Panc1 (cell line): ENCODE measurements around the gene NEK7. TPM values are rescaled to one million over a fixed set of nuclear protein-coding genes. Genes with fewer than 3 reads are reported as not detected.

Experiments
- ATAC-seq: fragments of 200-7000 bp; cut with Tn5 transposase; 2 replicates; pipeline ENCODE4 v1.9.1; 2020; ENCODE audit warnings: mild to moderate bottlenecking, moderate library complexity
- BruUV-seq: library from RNA; stranded (reverse); fragments of 400-500 nt; replicated peaks from 2 replicates; lab custom pipeline; 2021; lab: Mats Ljungman, UMichigan
- CTCF ChIA-PET: fragments of 300-600 bp; sonication (Branson Sonifier 250); formaldehyde crosslinking; loops from one replicate; lab custom pipeline; 2022; ENCODE audit warnings: antibody characterized with exemption; lab: Charles Lee
- POLR2A ChIA-PET: fragments of 300-600 bp; sonication (Branson Sonifier 250); formaldehyde crosslinking; loops from one replicate; lab custom pipeline; 2022; ENCODE audit warnings: antibody characterized with exemption; lab: Charles Lee
- DNase-seq: peaks from one replicate; pipeline ENCODE4 v3.0.0-alpha.2; 2010; ENCODE audit warnings: low read depth, low spot score
- H3K27ac ChIP-seq: 2 replicates; pipeline ENCODE4 v1.5.1; 2011; ENCODE audit warnings: mild to moderate bottlenecking, low read length, inconsistent platforms
- H3K27me3 ChIP-seq: fragments of 200-500 bp; sonication (Bioruptor generic); 2 replicates; pipeline ENCODE4 v1.6.0; 2014; ENCODE audit warnings: low read length, inconsistent platforms; ENCODE audit not compliant: control insufficient read depth, insufficient read depth
- H3K36me3 ChIP-seq: fragments of 200-500 bp; sonication (Bioruptor generic); 2 replicates; pipeline ENCODE4 v1.5.1; 2014; ENCODE audit warnings: inconsistent platforms, mild to moderate bottlenecking, low read length, moderate library complexity; ENCODE audit not compliant: control insufficient read depth, insufficient read depth
- H3K4me1 ChIP-seq: 2 replicates; pipeline ENCODE4 v1.5.1; 2011; ENCODE audit warnings: inconsistent platforms, mild to moderate bottlenecking, low read length, moderate library complexity; ENCODE audit not compliant: control insufficient read depth, insufficient read depth
- H3K4me3 ChIP-seq, 2 experiments: 2 replicates each; pipeline ENCODE4 v1.5.1; 2011 to 2012; ENCODE audit warnings: low read depth in 2 of 2, low read length in 2 of 2, mild to moderate bottlenecking in 2 of 2, inconsistent platforms in 1 of 2, moderate library complexity in 1 of 2
- H3K9me3 ChIP-seq: fragments of 200-500 bp; sonication (Bioruptor generic); 2 replicates; pipeline ENCODE4 v1.5.1; 2014; ENCODE audit warnings: low read depth, mild to moderate bottlenecking, inconsistent platforms, low read length, moderate library complexity; ENCODE audit not compliant: control insufficient read depth, insufficient read depth
- CTCF ChIP-seq: fragments of 450-650 bp; IDR thresholded peaks from 2 replicates; pipeline ENCODE4 v1.5.1; 2017; ENCODE audit warnings: mild to moderate bottlenecking
- POLR2AphosphoS5 ChIP-seq: IDR thresholded peaks from 2 replicates; pipeline ENCODE4 v1.6.1; 2012; ENCODE audit warnings: mild to moderate bottlenecking, low read depth, low read length, moderate library complexity
- REST ChIP-seq, 2 experiments: IDR thresholded peaks; 2 replicates each; pipeline ENCODE4 v1.6.1; 2011 to 2012; ENCODE audit warnings: low read depth in 2 of 2, control low read depth in 1 of 2, low read length in 1 of 2, mild to moderate bottlenecking in 1 of 2, moderate library complexity in 1 of 2; ENCODE audit not compliant: insufficient read depth in 1 of 2
- SIN3A ChIP-seq: IDR thresholded peaks from 2 replicates; pipeline ENCODE4 v1.6.1; 2012; ENCODE audit warnings: low read depth, mild to moderate bottlenecking, low read length, moderate library complexity, borderline replicate concordance; ENCODE audit not compliant: insufficient read depth
- TCF7L2 ChIP-seq: IDR thresholded peaks from 2 replicates; pipeline ENCODE4 v1.6.1; 2011; ENCODE audit warnings: mild to moderate bottlenecking, low read depth, low read length, inconsistent platforms
- in situ Hi-C: cut with HindIII; loops from 2 replicates; pipeline ENCODE4 v1.10.0; 2016; ENCODE audit warnings: low sequenced_read_pairs, low pct_unique_long_range_greater_than_20kb
- intact Hi-C: fragments of 100-400 bp; cut with micrococcal nuclease; formaldehyde crosslinking; loops from one replicate; pipeline ENCODE4 v1.10.0; 2022; ENCODE audit not compliant: unreplicated experiment
- total RNA-seq: library from RNA; stranded (reverse); gene quantifications from one replicate; pipeline ENCODE4 v1.2.1, GENCODE V29; 2021; ENCODE audit not compliant: unreplicated experiment

The NEK7 gene
- total RNA-seq, 1 experiment from 2014 or later: 53.0 TPM

GRCh38 chr1:198298640-198299039 lies 141.8 kb downstream of the NEK7 start:
- Histone ChIP-seq H3K36me3 (peaks cover 2% of the 10 kb centered on the region; the same call in 1 of the 2 replicates), H3K9me3 (no peaks in the 10 kb centered on the region), H3K4me3 (no peak overlapping the region), H3K4me1 (no peaks in the 10 kb centered on the region), H3K27me3 (no peaks in the 10 kb centered on the region), H3K27ac (no peak overlapping the region)
- CTCF ChIA-PET: no interaction called here
- POLR2A ChIA-PET: no interaction called here
- in situ Hi-C loops (no loop called here), intact Hi-C loops (no loop called here)
- ATAC-seq: no peak
- TF ChIP-seq REST (IDR thresholded peaks at IDR 0.05; ENCODE audit: insufficient read depth in 1 of 2, low read depth in 2 of 2, low read length in 1 of 2) (no peak), CTCF (no peak), TCF7L2 (no peak), POLR2AphosphoS5 (no peak), SIN3A (no peak)
- BruUV-seq: no TSS peak
- no peak for DNase-seq

GRCh38 chr1:198300451-198300850 lies 143.7 kb downstream of the NEK7 start:
- intact Hi-C loops (no loop called here), in situ Hi-C loops (no loop called here)
- ATAC-seq: no peak
- DNase-seq: no peak
- TF ChIP-seq TCF7L2 (no peak), CTCF (no peak), REST (IDR thresholded peaks at IDR 0.05; ENCODE audit: insufficient read depth in 1 of 2, low read depth in 2 of 2, low read length in 1 of 2) (no peak), POLR2AphosphoS5 (no peak), SIN3A (no peak)
- Histone ChIP-seq H3K36me3 (peaks cover 2% of the 10 kb centered on the region; the same call in 1 of the 2 replicates), H3K4me3 (no peak overlapping the region), H3K9me3 (no peaks in the 10 kb centered on the region), H3K4me1 (no peaks in the 10 kb centered on the region), H3K27ac (no peak overlapping the region), H3K27me3 (no peaks in the 10 kb centered on the region)
- ChIA-PET CTCF (no interaction called here), POLR2A (no interaction called here)
- BruUV-seq: no TSS peak
